Liver (tissue), 9 donors: ENCODE measurements around the gene WIPI1. TPM values are rescaled to one million over a fixed set of nuclear protein-coding genes. Genes with fewer than 3 reads are reported as not detected.

Experiments
- DNase-seq: peaks from one replicate; pipeline ENCODE4 v3.0.0-alpha.2; 2017; ENCODE audit warnings: low spot score
- H3K27ac ChIP-seq, 2 donors: one replicate each; pipeline ENCODE4 v1.7.0; 2013; ENCODE audit warnings: inconsistent platforms in 2 of 2, low read length in 2 of 2, control low read depth in 1 of 2, low read depth in 1 of 2, mild to moderate bottlenecking in 1 of 2
- H3K27me3 ChIP-seq, 4 donors: one replicate each; pipeline versions ENCODE4 v1.6.1 to v1.7.0; 2013; ENCODE audit warnings: low read length in 3 of 4, inconsistent platforms in 1 of 4, mild to moderate bottlenecking in 1 of 4, moderate library complexity in 1 of 4; ENCODE audit not compliant: control insufficient read depth in 4 of 4, insufficient read depth in 4 of 4
- H3K36me3 ChIP-seq, 4 donors: one replicate each; pipeline versions ENCODE4 v1.6.1 to v1.7.0; 2013; ENCODE audit warnings: low read length in 3 of 4, mild to moderate bottlenecking in 3 of 4, low read depth in 1 of 4, moderate library complexity in 1 of 4; ENCODE audit not compliant: control insufficient read depth in 4 of 4, insufficient read depth in 3 of 4
- H3K4me1 ChIP-seq, 4 donors: one replicate each; pipeline versions ENCODE4 v1.6.1 to v1.7.0; 2013; ENCODE audit warnings: low read length in 3 of 4, mild to moderate bottlenecking in 3 of 4, moderate library complexity in 1 of 4; ENCODE audit not compliant: control insufficient read depth in 4 of 4, insufficient read depth in 4 of 4
- H3K4me3 ChIP-seq, 3 donors: one replicate each; pipeline versions ENCODE4 v1.6.1 to v1.7.0; 2013; ENCODE audit warnings: low read length in 3 of 3, control low read depth in 1 of 3, low read depth in 1 of 3, mild to moderate bottlenecking in 1 of 3
- H3K9ac ChIP-seq, 2 donors: one replicate each; pipeline ENCODE4 v1.7.0; 2013; ENCODE audit warnings: low read length in 2 of 2, mild to moderate bottlenecking in 2 of 2, moderate library complexity in 2 of 2, control low read depth in 1 of 2, low read depth in 1 of 2
- H3K9me3 ChIP-seq, 4 donors: one replicate each; pipeline versions ENCODE4 v1.6.1 to v1.7.0; 2013; ENCODE audit warnings: low read length in 3 of 4; ENCODE audit not compliant: control insufficient read depth in 4 of 4
- ATF3 ChIP-seq: IDR thresholded peaks from 2 replicates; pipeline ENCODE4 v1.6.1; 2016; ENCODE audit warnings: antibody characterized with exemption
- EGR1 ChIP-seq, 2 donors: IDR thresholded peaks; 2 replicates each; pipeline ENCODE4 v1.6.1; 2016 to 2018; ENCODE audit warnings: antibody characterized with exemption in 2 of 2, low read depth in 2 of 2
- FOXA1 ChIP-seq: IDR thresholded peaks from 2 replicates; pipeline ENCODE4 v1.6.1; 2016; ENCODE audit warnings: antibody characterized with exemption
- FOXA2 ChIP-seq: IDR thresholded peaks from 2 replicates; pipeline ENCODE4 v1.6.1; 2016; ENCODE audit warnings: antibody characterized with exemption
- GABPA ChIP-seq, 2 donors: IDR thresholded peaks in 1 of 2; conservative IDR thresholded peaks in 1 of 2; 2 replicates each; pipeline ENCODE4 v1.6.1; 2016; ENCODE audit warnings: antibody characterized with exemption in 2 of 2, mild to moderate bottlenecking in 1 of 2, moderate library complexity in 1 of 2
- HNF4A ChIP-seq, 2 donors: conservative IDR thresholded peaks; 2 replicates each; pipeline ENCODE4 v1.6.1; 2016; ENCODE audit warnings: antibody characterized with exemption in 2 of 2, mild to moderate bottlenecking in 2 of 2
- HNF4G ChIP-seq: IDR thresholded peaks from 2 replicates; pipeline ENCODE4 v1.6.1; 2016; ENCODE audit warnings: antibody characterized with exemption
- JUND ChIP-seq, 2 donors: IDR thresholded peaks; 2 replicates each; pipeline ENCODE4 v1.6.1; 2016; ENCODE audit warnings: antibody characterized with exemption in 2 of 2
- MAX ChIP-seq: IDR thresholded peaks from 2 replicates; pipeline ENCODE4 v1.6.1; 2016; ENCODE audit warnings: antibody characterized with exemption
- NR2F2 ChIP-seq: IDR thresholded peaks from 2 replicates; pipeline ENCODE4 v1.6.1; 2016; ENCODE audit warnings: antibody characterized with exemption
- RAD21 ChIP-seq, 2 donors: IDR thresholded peaks; 2 replicates each; pipeline ENCODE4 v1.6.1; 2016; ENCODE audit warnings: antibody characterized with exemption in 2 of 2, mild to moderate bottlenecking in 2 of 2
- REST ChIP-seq: IDR thresholded peaks from 2 replicates; pipeline ENCODE4 v1.6.1; 2016; ENCODE audit warnings: antibody characterized with exemption, mild to moderate bottlenecking
- RXRA ChIP-seq, 2 donors: IDR thresholded peaks; 2 replicates each; pipeline ENCODE4 v1.6.1; 2017 to 2018; ENCODE audit warnings: antibody characterized with exemption in 2 of 2, mild to moderate bottlenecking in 1 of 2
- SP1 ChIP-seq: IDR thresholded peaks from 2 replicates; pipeline ENCODE4 v1.6.1; 2018; ENCODE audit warnings: antibody characterized with exemption, mild to moderate bottlenecking
- TAF1 ChIP-seq: conservative IDR thresholded peaks from 2 replicates; pipeline ENCODE4 v1.6.1; 2016; ENCODE audit warnings: antibody characterized with exemption, mild to moderate bottlenecking
- WGBS: extraction: QIAGEN DNeasy Blood & Tissue Kit; methylation state at CpG from one replicate; pipeline ENCODE4 v1.1.7; 2013; 5-methylcytosine and 5-hydroxymethylcytosine counted together
- polyA plus RNA-seq, 2 donors: library from polyadenylated mRNA; stranded (reverse) in 1 of 2; unstranded in 1 of 2; fragments of 200-250 nt in 1 of 2; fragments of >200 nt in 1 of 2; fragmentation: Nextera tagmentation in 1 of 2; extraction: Ambion mirVana in 1 of 2; gene quantifications; one replicate each; pipeline versions ENCODE4 v1.2.1 to v1.2.3, GENCODE V29; 2013 to 2015
- total RNA-seq, 2 donors: library from RNA; depleted of rRNA; stranded (reverse); fragments of >200 nt; gene quantifications; one replicate each; pipeline ENCODE4 v1.2.3, GENCODE V29; 2014
- donor health status: healthy.
- donor health status: healthy.
- donor health status: healthy.
- donor health status: healthy.
- donor health status: healthy.

WIPI1 gene
- total and polyA plus RNA-seq, 4 donors, result 21.1 to 48.6 (median 29.8) TPM

GRCh38 chr17:68441070-68441770 lies 16.1 kb downstream of the WIPI1 start:
- peaks cover 0 to 23% (median 10%) of the 10 kb centered on the region in 4 donors for H3K4me1 ChIP-seq
- no peak for DNase-seq
- no peak overlapping the region for H3K4me3 ChIP-seq
- H3K27ac ChIP-seq, result peak overlapping the region; percentile 19 to 59
- no peak overlapping the region for H3K9ac ChIP-seq
- peaks cover 0 to 2% (median 1%) of the 10 kb centered on the region in 4 donors for H3K36me3 ChIP-seq
- no peaks in the 10 kb centered on the region for H3K9me3 ChIP-seq
- TF ChIP-seq FOXA1, result no peak
- peak; percentile 29 for TF ChIP-seq NR2F2
- WGBS, result 76% methylated on average over 14 of the region's 14 CpGs
- H3K27me3 ChIP-seq, result no peaks in the 10 kb centered on the region

GRCh38 chr17:68440526-68440925 lies 16.8 kb downstream of the WIPI1 start:
- H3K4me3 ChIP-seq, result no peak overlapping the region
- 83% methylated on average over 2 of the region's 2 CpGs for WGBS

GRCh38 chr17:68439656-68440290 lies 17.5 kb downstream of the WIPI1 start:
- Histone ChIP-seq H3K27ac (no peak overlapping the region), H3K4me3 (no peak overlapping the region), H3K9me3 (no peaks in the 10 kb centered on the region), H3K4me1 (peaks cover 0 to 27% (median 11%) of the 10 kb centered on the region in 4 donors), H3K27me3 (no peaks in the 10 kb centered on the region), H3K36me3 (peaks cover 0 to 4% (median 3%) of the 10 kb centered on the region in 4 donors), H3K9ac (no peak overlapping the region)
- 74% methylated on average over 8 of the region's 8 CpGs for WGBS
- TF ChIP-seq RXRA (IDR thresholded peaks at IDR 0.05) (no peak), JUND (IDR thresholded peaks at IDR 0.05) (no peak), HNF4G (no peak), HNF4A (conservative IDR thresholded peaks at IDR 0.05) (no peak), REST (no peak), MAX (no peak), FOXA1 (no peak), NR2F2 (no peak), EGR1 (IDR thresholded peaks at IDR 0.05; ENCODE audit: low read depth in 2 of 2) (no peak), FOXA2 (no peak), SP1 (no peak), GABPA (IDR thresholded peaks at IDR 0.05 in 1 of 2, conservative IDR thresholded peaks at IDR 0.05 in 1 of 2) (no peak)
- DNase-seq, result no peak

More at GRCh38 chr17:68440526-68440925, 16.8 kb downstream of the WIPI1 start:
- DNase-seq, result no peak
- Histone ChIP-seq H3K27me3 (no peaks in the 10 kb centered on the region), H3K36me3 (peaks cover 0 to 2% (median 1%) of the 10 kb centered on the region in 4 donors), H3K9ac (no peak overlapping the region), H3K27ac (peak overlapping the region in 1 of 2 donors; percentile 49), H3K9me3 (no peaks in the 10 kb centered on the region), H3K4me1 (peaks cover 0 to 27% (median 11%) of the 10 kb centered on the region in 4 donors)
- TF ChIP-seq RXRA (IDR thresholded peaks at IDR 0.05) (no peak), SP1 (no peak), HNF4G (no peak), FOXA1 (no peak), GABPA (IDR thresholded peaks at IDR 0.05 in 1 of 2, conservative IDR thresholded peaks at IDR 0.05 in 1 of 2) (no peak), ATF3 (no peak), RAD21 (IDR thresholded peaks at IDR 0.05) (no peak), EGR1 (IDR thresholded peaks at IDR 0.05; ENCODE audit: low read depth in 2 of 2) (no peak), TAF1 (no peak)
